RCC 7860 (cell line): ENCODE results near the gene LAMB1.

Experiments used
- DNase-seq: peaks from one replicate; pipeline ENCODE4 v3.0.0-alpha.2; 2015; ENCODE audit warnings: low spot score
- FAIRE-seq: peaks from 2 replicates; lab custom pipeline; 2012; peaks lifted over from hg19 to GRCh38; lab: Jason Lieb, UNC

LAMB1 gene

DNA sequence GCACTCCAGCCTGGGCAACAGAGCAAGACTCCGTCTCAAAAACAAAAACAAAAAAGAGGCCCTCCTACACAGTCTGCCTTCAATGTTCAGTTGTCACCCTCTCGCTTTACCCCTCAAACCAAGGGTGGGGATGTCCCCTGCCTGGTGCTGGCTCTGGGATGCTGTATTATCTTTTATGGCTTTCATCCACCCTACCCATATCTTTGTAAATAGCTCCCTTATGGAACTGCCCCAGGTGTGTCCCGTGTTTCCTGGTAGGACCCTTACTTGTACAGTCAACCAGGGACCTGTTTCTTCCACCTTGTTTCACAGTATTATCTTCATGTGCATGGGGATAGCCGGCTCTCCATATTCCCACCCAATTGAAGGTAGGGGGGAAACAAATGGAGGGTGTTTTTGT, 15.7 kb upstream of the LAMB1 start:
- DNase-seq (no peak), FAIRE-seq (no peak)

DNA sequence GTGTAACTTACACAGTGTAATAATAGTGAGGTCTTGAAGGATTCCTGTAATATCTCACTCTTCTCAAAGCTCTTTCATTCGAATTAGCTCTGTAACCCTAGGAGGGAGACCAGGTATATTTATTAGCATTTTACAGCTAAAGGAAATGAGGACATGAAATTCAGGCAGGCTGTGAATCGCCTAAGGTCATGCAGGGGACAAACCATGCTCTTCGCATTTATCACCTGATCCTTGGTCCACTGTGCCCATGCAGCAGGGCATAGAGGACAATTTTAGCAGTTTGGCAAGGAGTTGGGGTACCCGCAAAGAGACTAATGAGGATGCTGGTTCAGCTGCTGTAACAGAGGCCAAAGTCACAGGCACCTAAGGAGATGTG, 14.8 kb upstream of the LAMB1 start:
- FAIRE-seq (no peak), DNase-seq (no peak)

DNA sequence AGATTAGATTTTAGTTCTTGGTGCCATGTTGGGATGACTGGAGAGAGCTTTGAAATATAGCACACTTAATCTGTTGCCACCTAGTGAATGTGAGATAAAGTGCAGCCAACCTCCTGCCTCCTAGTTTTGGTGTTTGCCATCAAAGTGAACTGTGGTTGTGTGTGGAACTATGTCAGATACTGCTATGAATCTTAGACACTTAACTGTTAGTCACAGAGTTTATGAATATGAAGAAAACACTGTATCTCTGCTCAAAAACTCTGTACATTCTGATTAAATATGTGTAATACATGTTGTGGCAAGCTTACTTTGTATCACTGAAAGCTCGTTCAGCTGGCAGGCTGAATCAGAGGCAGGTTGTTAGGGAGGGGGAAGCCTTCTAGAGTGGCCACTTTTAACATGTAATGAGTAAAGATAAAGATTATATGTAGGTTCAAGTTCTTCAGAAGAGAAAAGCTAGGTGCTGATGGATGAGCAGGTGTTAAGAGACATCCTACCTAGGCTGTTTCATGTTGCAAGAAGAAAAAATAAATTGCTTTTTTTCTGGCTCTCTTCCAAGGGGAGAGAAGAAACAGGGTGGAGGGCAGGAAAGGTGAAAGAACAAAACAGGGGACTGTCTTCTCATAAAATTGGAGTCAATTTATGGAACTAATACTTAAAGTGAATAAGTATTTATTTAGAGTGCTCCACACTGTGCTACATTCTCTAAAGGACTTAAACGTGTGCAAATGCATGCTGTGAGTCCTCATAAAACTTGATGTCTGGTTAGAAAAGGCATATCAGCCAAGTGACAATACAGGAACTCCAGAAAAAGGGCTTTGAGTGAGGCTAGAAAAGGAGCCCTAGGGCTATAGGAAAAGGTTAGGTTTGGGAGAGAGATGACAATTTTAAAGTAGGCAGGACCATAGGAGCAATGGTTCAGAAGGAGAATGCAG, 14.1 kb upstream of the LAMB1 start:
- FAIRE-seq (peak; percentile 78), DNase-seq (peak; percentile 67)

DNA sequence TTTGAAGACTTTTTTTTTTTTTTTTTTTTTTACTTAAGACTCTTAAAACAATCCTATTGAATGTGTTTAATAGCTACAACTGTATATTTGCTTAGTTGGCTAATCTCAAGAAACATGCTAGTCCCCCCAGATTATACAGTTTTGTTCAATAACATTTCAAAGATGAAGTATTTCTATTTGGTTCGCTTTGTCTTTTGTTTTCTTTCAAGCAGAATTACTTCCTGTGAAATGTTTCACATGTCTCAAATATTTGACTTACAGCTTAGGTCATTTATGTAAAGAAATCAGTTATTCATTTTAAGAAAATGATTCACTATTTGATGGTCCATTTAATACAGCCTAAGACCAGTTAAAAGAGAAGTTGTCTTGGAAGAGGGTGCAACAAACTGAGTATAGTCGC, 12.8 kb upstream of the LAMB1 start:
- peak; percentile 65 for FAIRE-seq
- peak; percentile 53 for DNase-seq

DNA sequence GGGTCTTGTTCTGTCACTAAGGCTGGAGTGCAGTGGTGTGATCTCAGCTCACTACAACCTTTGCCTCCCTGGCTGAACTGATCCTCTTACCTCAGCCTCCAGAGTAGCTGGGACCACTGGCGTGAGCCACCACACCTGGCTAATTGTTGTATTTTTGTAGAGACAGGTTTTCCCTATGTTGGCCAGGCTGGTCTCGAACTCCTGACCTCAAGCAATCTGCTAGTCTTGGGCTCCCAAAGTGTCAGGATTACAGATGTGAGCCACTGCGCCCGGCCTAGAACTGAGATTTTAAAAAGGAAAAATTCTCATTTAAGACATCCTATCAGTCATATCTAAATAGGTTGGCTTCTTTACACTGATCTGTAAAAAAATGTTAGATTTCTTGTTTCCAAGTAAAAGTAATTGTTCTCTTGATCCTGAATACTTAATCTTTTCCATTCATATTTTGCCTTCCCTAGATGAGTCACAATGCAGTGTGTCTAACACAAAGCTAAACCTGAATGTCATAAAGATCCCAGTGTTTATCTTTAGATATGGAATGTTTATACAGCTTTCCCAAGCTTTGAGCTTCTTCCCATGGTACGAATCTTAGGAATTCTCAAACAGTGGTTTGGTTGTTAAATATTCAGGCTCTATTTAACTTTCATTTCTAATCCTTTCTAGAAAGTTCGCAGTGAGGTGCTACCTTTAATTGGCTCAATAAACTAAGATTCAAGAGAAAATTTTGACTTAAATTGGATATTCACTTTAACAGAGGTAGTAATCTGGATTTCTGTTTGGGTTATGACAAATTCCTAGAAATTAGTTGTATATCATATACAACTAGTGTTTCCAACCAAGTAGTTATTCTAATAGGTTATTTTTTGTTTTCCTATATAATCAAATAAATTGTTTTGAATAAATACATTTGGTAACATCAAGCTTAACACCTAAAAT, 12.1 kb upstream of the LAMB1 start:
- DNase-seq (peak; percentile 83), FAIRE-seq (peak; percentile 79)

DNA sequence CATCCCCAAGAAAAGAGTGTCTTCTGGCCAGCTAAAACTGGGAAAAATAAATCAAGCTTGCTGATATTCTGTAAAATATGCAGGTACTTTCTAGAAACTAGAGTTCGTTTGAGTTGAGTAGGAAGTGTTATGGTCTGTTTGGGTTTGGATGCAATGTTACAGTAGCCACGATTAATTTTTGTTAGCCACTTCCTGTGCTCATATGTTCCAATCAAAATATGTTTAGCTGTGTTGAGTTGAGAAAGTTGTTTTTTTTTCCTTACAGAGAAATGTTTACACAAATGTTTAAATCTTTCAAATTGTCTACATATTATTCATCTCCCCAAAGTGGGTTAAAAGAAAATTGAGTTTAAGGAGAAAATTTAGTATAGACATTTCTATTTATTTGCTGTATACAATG, 11.3 kb upstream of the LAMB1 start:
- DNase-seq (no peak), FAIRE-seq (no peak)

DNA sequence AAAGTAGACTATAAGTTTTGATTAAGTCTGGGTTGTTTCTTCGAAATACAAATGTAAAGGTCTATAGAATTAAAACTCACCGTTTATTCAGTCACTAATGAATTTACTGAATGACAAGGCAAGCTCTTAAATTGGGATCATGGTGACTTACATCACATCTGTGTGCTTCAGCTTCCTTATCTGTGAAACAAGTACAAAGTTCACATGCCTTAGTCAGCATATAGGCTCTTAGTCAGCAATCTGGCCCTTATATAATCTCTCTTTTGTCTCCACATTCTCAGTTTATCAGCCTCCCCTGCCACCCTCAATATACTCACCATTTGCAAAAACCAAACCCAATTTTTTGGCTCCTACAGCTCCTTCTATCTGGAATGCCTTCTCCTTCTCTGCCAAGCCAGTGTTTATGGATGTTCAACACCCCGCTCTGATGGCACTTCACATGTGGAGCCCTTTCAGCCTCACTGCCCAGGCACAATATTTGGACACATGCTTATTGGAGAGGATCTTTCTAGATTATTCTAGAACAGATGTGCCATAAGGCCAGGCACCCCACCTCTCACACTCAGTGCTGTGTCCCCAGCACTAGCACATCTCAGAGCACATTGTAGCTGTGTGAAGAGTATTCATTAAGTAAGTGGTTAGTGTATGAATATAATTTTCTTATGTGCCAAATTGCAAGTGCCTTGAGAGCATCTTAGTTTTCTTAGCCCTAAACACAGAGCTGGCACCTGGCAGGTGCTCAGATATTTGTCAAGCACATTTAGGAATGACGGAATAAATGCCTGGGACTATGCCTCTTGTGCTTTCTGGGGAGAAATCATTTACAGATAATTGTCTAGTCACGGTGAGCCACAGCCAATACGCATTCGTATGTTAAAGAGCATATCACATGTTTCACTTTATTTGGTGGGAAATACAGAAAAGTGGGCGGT, 9.8 kb upstream of the LAMB1 start:
- no peak for FAIRE-seq
- DNase-seq = peak; percentile 83

DNA sequence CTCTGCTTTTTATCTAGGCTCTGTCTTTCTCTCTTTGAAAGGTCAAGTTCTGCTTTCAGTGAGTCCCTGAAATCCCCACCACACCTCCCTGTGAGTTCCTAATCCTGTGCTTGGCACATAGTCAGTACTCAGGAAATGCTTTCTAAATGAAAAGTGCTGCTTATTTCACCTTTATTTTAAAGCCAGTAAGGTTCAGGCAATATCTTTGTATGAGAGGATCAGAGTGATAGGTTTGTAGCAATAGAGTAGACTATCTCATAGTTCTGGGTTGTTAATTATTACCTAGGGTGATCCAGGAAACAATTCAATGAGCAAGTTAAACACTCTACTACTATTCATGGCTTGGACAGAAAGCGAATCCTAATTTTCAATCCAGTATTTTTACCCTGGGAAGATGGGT, 7.4 kb upstream of the LAMB1 start:
- DNase-seq (peak; percentile 75), FAIRE-seq (peak; percentile 90)

DNA sequence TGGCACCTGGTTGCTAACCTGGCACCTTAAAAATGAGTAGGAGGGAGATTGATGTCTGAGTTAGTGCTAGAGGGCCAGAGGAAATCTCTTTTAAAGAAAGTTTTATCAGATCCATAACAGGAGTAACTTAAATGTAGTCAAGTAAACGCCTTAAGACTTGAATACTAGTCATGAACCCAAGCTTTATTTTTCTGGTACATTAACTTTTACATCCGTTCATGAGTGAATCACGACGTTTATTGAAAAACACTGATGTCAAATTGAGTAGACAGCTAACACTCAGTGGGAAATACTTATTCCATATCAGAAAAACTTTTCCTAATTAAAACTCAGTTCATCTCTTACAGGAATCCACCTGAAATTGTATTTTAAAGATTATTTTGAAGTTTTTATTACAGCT, 6.9 kb upstream of the LAMB1 start:
- DNase-seq (peak; percentile 51), FAIRE-seq (no peak)

DNA sequence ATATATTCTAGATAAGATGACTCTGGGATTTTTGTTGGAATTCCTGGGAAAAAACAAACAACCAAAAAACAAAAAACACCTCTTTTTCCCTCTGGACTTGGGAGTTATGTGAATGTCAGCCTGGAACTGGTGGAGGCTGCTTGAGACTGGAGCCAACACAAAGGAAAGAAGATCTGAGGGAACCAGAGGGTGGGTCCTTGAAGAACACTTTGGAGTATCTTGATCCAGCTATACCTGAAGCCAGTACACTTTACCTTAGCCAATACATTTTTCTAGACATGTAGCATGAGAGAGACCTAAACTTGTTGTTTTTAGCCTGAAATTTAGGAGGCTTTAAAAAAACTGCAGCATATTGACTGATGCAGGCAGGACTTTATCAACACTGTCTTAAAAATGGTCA, 5.9 kb upstream of the LAMB1 start:
- FAIRE-seq = no peak

DNA sequence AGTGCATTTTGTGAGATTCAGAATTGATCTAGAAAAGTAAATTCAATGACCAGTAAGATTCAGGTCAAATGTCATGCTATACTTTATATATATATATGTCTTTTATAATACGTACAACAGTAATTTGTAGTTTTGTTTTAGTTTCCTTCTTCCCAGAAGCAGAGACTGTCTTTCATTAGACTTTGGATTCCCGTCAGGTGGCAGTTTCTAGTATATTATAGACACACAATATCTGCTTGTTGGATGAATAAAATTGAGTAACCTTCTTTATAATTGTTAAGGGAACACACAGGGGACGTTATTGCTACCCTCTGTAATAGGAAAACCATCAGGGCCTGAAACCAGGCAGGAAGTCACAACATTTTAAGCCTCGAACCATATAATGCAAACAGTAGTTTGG, 5.3 kb upstream of the LAMB1 start:
- DNase-seq (no peak), FAIRE-seq (no peak)

More for the DNA sequence above, 5.9 kb upstream of the LAMB1 start:
- no peak for DNase-seq

DNA sequence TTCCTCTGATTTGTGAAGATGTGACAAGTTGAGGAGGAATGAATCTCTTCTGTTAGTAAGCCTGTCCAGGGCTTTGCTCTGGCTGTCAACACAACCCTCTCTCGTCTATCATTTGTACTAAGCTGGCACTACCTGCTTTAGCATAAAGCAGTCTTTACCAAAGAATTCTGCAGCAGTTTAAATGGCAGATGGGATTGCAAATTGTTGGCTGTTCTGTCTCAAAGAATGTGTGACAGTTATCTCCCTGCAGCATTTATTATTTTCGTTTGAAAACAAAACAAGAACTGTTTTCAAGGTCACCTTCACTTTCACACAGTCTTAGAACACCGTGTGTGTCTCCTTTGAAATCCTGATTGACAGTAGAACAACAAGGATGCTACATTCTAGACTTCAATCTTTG, 4.8 kb upstream of the LAMB1 start:
- DNase-seq (no peak), FAIRE-seq (no peak)

DNA sequence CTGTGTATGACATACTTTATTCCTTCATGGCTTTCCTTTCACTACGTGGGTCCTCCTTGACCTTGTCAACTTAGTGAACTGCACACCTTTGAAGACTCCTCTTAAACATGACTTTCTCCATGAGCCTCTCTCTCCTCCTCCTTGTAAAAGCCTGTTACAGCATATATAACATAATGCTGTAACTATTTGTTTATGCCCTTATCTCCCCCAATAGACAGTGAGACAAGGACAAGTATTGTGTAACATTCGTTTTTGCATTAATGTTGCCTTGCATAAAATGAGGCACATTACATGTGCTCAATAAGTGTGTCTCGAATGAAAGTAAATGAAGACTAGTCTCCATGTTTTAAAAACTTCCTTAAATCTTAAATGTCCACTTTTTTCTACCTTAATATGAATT, 4.3 kb upstream of the LAMB1 start:
- DNase-seq (no peak), FAIRE-seq (no peak)

DNA sequence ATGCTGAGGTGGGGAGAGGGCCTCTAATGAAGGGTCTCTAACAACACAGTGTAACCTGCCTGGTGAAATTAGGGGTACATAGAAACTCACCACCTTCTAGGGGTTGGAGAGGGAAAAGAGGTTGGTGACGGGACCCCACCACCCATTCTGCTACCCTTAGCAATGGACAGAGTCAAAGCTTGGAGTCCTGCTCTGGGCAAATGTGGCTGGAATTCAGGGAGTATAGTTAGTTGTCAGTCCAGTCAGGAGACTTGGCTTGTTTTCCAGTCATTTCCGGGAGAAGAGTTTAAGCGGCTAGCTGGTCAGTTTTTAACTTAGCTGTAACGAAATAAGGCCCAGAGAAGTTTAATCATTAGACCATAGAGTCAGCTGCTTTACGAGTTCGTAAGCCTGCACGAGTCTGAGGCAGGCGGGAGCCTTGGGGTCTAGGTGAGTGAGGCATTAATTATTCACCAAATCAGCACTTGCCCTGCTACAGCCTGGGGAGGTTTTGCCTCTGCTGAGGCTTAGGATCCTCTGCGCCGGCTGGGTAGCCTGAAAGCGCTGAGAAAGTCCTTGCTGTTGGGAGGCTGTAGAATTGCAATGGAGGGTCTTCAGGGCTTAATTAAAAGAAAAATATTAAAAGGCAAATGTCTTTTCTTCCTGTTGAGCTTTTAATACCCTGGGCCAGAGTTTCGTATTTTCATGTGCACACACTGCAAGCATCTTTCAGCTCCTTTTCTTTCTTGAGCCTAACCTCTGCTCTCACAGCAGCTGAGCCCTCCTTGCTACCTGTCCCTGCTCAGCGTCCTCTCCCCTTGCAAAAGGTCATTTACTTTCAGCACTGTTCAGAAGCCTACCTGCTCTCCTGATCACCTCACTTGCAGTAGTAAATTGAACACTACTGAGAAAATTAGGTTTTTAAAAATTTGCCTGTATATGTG, 1.5 kb upstream of the LAMB1 start:
- DNase-seq (peak; percentile 99), FAIRE-seq (peak; percentile 99)

DNA sequence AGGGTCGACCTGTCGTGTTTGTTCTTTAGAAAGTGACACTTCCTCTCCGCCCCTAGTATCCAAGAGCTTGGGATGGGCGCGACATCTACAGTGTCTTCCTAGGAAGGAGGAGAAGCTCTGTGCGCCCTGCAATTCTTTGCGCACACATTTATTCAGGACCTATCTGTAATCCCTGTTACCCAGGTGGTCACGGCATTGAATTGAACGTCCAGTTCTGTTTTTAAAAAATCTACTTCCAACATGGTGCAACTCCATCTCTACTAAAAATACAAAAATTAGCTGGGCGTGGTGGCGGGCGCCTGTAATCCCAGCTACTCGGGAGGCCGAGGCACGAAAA, 606 bp upstream of the LAMB1 start:
- no peak for DNase-seq
- no peak for FAIRE-seq

DNA sequence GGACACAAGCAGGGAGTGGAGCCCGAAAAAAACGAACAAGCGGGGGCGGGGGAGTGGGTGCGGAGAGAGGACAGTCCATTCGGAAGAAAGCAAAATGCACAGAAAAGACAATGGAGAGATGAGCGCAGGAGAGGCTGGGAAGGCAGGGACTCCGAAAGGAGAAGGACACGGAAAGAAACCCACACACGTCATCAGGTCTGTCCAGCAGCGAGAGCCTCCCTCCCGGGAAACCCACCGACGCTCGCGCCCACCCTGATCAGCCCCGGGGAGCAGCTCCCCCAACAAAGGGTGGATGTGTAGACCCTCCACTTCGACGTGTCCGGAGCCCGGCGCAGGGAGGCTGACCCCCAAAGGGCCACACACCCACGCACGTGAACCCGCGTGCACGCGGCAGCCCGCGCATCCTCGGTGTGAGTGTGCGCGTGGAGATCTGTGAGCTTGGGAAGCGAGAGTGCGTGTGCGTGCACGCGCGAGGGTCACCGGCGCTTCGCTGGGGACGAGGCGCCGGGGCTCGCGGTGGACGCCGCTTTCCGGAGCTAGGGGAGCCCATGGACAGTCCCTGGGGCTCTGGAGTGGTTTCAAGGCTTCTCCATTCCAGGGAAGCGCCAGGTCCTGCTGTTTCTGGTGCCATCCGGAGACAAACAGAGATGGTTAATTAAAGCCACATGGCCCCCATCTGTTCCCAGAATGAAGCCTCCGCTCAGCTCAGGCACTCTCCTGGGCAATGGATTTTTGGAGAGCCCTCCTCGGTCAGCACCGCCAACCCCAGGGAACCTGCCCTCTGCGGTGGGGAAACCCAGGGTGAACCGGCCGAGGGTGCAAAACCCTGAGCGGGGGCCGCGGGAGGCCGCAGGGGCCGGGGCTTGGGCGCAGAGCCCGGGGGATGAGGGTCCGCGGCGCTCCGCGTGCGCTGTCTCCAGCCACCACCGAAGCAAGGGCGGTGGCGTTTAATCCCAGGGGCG, 916 bp downstream of the LAMB1 start:
- no peak for FAIRE-seq
- DNase-seq = peak; percentile 42

DNA sequence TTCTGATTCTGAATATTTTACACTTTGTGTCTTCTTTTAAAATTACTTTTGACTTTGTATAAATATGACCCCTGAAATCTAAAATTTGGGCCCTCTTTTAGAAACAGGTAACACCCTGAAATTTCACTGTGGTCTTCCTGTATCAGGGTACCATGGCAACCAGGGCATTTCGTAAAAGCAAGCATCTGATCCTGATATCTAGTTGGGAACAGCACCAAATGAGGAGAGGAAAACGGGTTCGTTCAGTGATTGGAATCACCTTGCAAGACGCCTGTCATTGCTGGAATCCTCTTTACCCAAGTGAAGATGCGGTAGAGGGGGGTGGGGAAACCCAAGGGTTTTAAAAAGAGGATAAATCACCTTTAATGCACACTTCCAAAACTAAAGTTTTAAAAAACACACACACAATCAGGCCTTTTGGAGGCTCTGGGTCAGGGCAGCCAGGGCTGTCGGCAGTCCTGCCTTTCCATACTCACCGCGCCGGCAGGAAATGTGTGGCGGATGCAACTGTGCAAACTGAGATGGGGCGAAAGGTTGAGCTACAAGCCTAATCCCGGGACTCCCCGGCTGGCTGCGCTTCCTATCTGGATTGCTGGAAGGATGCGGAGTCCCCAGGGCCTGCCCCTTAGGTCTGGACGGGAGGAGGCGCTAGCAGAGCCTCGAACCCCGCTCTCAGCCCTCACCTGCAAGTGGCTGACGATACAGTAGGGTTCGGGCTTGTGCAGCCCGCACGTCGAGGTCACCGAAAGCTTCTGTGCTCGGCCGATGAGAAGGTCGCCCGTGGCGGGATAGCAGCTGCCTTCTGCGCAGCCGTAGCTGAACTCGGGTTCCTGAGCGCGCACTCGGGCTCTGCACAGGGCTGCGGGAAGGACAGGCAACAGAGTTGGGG, 1.8 kb downstream of the LAMB1 start:
- FAIRE-seq (no peak), DNase-seq (peak; percentile 83)
